WTC11 (cell line): ENCODE measurements around the gene CCDC183. TPM values are rescaled to one million over a fixed set of nuclear protein-coding genes. Genes with fewer than 3 reads are reported as not detected.
A peak's percentile ranks its signal among the peaks of the same experiment; 100 is the strongest.

Experiments
- AR ChIP-seq: fragments of 250-450 bp; sonication (Bioruptor Pico); IDR thresholded peaks from 2 replicates; pipeline ENCODE4 v1.9.0; 2021; ENCODE audit warnings: mild to moderate bottlenecking
- CREB1 ChIP-seq: sonication (generic); formaldehyde crosslinking; IDR thresholded peaks from 2 replicates; pipeline ENCODE4 v1.8.0; 2023; ENCODE audit warnings: mild to moderate bottlenecking, missing genetic modification reagents
- E2F4 ChIP-seq: sonication (generic); formaldehyde crosslinking; IDR thresholded peaks from 2 replicates; pipeline ENCODE4 v1.8.1; 2022; ENCODE audit warnings: low read depth, mild to moderate bottlenecking, moderate library complexity, missing genetic modification reagents, borderline replicate concordance
- E2F5 ChIP-seq: sonication (generic); formaldehyde crosslinking; IDR thresholded peaks from 2 replicates; pipeline ENCODE4 v1.8.1; 2022; ENCODE audit warnings: mild to moderate bottlenecking, moderate library complexity, missing genetic modification reagents
- EMX1 ChIP-seq: fragments of 250-450 bp; sonication (Bioruptor Pico); IDR thresholded peaks from 2 replicates; pipeline ENCODE4 v1.8.0; 2021; ENCODE audit warnings: mild to moderate bottlenecking
- FOXP1 ChIP-seq: sonication (generic); formaldehyde crosslinking; IDR thresholded peaks from 2 replicates; pipeline ENCODE4 v1.8.0; 2022; ENCODE audit warnings: missing genetic modification reagents, mild to moderate bottlenecking, moderate library complexity, borderline replicate concordance
- GTF2I ChIP-seq: fragments of 250-450 bp; sonication (Bioruptor Pico); conservative IDR thresholded peaks from 2 replicates; pipeline ENCODE4 v1.4.0; 2021; ENCODE audit warnings: mild to moderate bottlenecking
- NFE2L1 ChIP-seq: sonication (generic); formaldehyde crosslinking; IDR thresholded peaks from 2 replicates; pipeline ENCODE4 v1.8.1; 2023; ENCODE audit warnings: missing genetic modification reagents
- NFYB ChIP-seq: sonication (generic); formaldehyde crosslinking; conservative IDR thresholded peaks from 2 replicates; pipeline ENCODE4 v1.8.0; 2022; ENCODE audit warnings: low read depth, missing genetic modification reagents
- NR2C2 ChIP-seq: sonication (generic); formaldehyde crosslinking; IDR thresholded peaks from 2 replicates; pipeline ENCODE4 v1.8.0; 2022; ENCODE audit warnings: mild to moderate bottlenecking, missing genetic modification reagents
- NR3C1 ChIP-seq: sonication (generic); formaldehyde crosslinking; conservative IDR thresholded peaks from 2 replicates; pipeline ENCODE4 v1.8.1; 2023; ENCODE audit warnings: low read depth, mild to moderate bottlenecking, missing genetic modification reagents
- RORB ChIP-seq: fragments of 250-450 bp; sonication (Bioruptor Pico); IDR thresholded peaks from 2 replicates; pipeline ENCODE4 v1.9.0; 2021; ENCODE audit warnings: mild to moderate bottlenecking
- SMAD4 ChIP-seq: sonication (generic); formaldehyde crosslinking; IDR thresholded peaks from 2 replicates; pipeline ENCODE4 v1.8.0; 2022; ENCODE audit warnings: mild to moderate bottlenecking, missing genetic modification reagents
- SP1 ChIP-seq: sonication (generic); formaldehyde crosslinking; conservative IDR thresholded peaks from 2 replicates; pipeline ENCODE4 v1.8.1; 2022; ENCODE audit warnings: missing genetic modification reagents
- TCF7 ChIP-seq: sonication (generic); formaldehyde crosslinking; IDR thresholded peaks from 2 replicates; pipeline ENCODE4 v1.8.0; 2022; ENCODE audit warnings: mild to moderate bottlenecking, low read depth, missing genetic modification reagents, moderate library complexity
- TEAD1 ChIP-seq: sonication (generic); formaldehyde crosslinking; IDR thresholded peaks from 2 replicates; pipeline ENCODE4 v1.8.0; 2022; ENCODE audit warnings: mild to moderate bottlenecking, missing genetic modification reagents
- ZNF416 ChIP-seq: fragments of 250-450 bp; sonication (Bioruptor Pico); IDR thresholded peaks from 2 replicates; pipeline ENCODE4 v1.9.0; 2021; ENCODE audit warnings: mild to moderate bottlenecking, inconsistent platforms
- ZNF671 ChIP-seq: fragments of 250-450 bp; sonication (Bioruptor Pico); IDR thresholded peaks from 2 replicates; pipeline ENCODE4 v1.8.0; 2021; ENCODE audit warnings: mild to moderate bottlenecking
- total RNA-seq: library from RNA; stranded (reverse); gene quantifications from 3 replicates; pipeline ENCODE4 v1.2.3, GENCODE V29; 2021
- TF ChIP-seq, protein P1 (sequence below): sonication (generic); formaldehyde crosslinking; IDR thresholded peaks from 2 replicates; pipeline ENCODE4 v1.8.0; 2022; ENCODE audit warnings: mild to moderate bottlenecking, missing genetic modification reagents
- TF ChIP-seq, protein P2 (sequence below): sonication (generic); formaldehyde crosslinking; IDR thresholded peaks from 2 replicates; pipeline ENCODE4 v1.8.0; 2023; ENCODE audit warnings: missing genetic modification reagents, mild to moderate bottlenecking, borderline replicate concordance
- TF ChIP-seq, protein P3 (sequence below): fragments of 250-450 bp; sonication (Bioruptor Pico); IDR thresholded peaks from 2 replicates; pipeline ENCODE4 v1.9.0; 2021; ENCODE audit warnings: moderate library complexity, mild to moderate bottlenecking, inconsistent platforms, borderline replicate concordance
- TF ChIP-seq, protein P4 (sequence below): fragments of 200-600 bp; IDR thresholded peaks from 2 replicates; pipeline ENCODE4 v1.8.0; 2022; ENCODE audit warnings: antibody characterized with exemption
- TF ChIP-seq, protein P5 (sequence below): sonication (generic); formaldehyde crosslinking; IDR thresholded peaks from 2 replicates; pipeline ENCODE4 v1.8.0; 2022; ENCODE audit warnings: mild to moderate bottlenecking, missing genetic modification reagents

The CCDC183 gene
- total RNA-seq, 1 experiment from 2014 or later = 2.1 TPM

DNA sequence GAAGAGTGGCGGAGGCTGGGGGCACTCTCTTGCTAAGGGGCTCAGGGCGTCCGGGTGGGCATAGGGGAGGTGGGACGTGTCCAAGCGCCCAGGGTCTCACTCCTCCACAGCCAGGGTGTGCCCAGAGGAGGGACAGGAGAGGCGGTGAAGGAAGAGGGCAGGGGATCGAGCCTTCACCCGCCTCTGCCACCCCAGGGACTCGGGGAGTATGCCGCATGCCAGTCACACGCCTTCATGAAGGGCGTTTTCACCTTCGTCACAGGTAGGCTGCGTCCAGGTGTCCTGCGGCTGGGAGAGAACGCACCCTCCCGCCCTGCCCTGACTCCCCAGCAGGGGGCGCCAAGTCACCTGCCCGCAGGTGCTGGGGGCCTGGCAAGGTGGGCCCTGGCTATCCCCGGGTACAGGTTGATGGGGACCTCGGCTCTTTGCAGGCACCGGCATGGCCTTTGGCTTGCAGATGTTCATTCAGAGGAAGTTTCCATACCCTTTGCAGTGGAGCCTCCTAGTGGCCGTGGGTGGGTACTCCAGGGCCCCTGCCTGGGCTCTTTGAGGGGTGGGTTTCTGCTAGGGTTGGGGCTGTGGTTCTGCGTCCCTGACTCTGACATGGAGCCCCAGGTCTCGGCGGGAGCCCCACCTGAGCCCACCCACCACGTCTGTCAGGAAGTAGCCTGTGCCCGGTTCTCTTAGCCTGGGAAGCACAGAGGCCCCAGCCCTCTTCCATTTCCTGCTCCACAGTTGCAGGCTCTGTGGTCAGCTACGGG is 4.4 kb upstream of the CCDC183 start (continued):
- TF ChIP-seq E2F4 = no peak
- TF ChIP-seq TCF7 (CRISPR knock-in tag) = no peak
- no peak for TF ChIP-seq SP1 (CRISPR knock-in tag)
- no peak for TF ChIP-seq NFYB (CRISPR knock-in tag)
- TF ChIP-seq, protein P1, sequence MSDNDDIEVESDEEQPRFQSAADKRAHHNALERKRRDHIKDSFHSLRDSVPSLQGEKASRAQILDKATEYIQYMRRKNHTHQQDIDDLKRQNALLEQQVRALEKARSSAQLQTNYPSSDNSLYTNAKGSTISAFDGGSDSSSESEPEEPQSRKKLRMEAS (CRISPR knock-in tag) = peak; percentile 94
- TF ChIP-seq, protein P2, sequence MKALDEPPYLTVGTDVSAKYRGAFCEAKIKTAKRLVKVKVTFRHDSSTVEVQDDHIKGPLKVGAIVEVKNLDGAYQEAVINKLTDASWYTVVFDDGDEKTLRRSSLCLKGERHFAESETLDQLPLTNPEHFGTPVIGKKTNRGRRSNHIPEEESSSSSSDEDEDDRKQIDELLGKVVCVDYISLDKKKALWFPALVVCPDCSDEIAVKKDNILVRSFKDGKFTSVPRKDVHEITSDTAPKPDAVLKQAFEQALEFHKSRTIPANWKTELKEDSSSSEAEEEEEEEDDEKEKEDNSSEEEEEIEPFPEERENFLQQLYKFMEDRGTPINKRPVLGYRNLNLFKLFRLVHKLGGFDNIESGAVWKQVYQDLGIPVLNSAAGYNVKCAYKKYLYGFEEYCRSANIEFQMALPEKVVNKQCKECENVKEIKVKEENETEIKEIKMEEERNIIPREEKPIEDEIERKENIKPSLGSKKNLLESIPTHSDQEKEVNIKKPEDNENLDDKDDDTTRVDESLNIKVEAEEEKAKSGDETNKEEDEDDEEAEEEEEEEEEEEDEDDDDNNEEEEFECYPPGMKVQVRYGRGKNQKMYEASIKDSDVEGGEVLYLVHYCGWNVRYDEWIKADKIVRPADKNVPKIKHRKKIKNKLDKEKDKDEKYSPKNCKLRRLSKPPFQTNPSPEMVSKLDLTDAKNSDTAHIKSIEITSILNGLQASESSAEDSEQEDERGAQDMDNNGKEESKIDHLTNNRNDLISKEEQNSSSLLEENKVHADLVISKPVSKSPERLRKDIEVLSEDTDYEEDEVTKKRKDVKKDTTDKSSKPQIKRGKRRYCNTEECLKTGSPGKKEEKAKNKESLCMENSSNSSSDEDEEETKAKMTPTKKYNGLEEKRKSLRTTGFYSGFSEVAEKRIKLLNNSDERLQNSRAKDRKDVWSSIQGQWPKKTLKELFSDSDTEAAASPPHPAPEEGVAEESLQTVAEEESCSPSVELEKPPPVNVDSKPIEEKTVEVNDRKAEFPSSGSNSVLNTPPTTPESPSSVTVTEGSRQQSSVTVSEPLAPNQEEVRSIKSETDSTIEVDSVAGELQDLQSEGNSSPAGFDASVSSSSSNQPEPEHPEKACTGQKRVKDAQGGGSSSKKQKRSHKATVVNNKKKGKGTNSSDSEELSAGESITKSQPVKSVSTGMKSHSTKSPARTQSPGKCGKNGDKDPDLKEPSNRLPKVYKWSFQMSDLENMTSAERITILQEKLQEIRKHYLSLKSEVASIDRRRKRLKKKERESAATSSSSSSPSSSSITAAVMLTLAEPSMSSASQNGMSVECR (CRISPR knock-in tag) = peak; percentile 63; the same call in 1 of the 2 replicates
- peak; percentile 88 for TF ChIP-seq TEAD1
- TF ChIP-seq RORB (CRISPR knock-in tag) = no peak
- TF ChIP-seq GTF2I (CRISPR knock-in tag) = no peak
- TF ChIP-seq, protein P3, sequence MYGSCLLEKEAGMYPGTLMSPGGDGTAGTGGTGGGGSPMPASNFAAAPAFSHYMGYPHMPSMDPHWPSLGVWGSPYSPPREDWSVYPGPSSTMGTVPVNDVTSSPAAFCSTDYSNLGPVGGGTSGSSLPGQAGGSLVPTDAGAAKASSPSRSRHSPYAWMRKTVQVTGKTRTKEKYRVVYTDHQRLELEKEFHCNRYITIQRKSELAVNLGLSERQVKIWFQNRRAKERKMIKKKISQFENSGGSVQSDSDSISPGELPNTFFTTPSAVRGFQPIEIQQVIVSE (CRISPR knock-in tag) = no peak
- no peak for TF ChIP-seq ZNF416 (CRISPR knock-in tag)
- TF ChIP-seq NR3C1 (CRISPR knock-in tag) = no peak
- TF ChIP-seq AR (CRISPR knock-in tag) = no peak
- TF ChIP-seq, protein P4, sequence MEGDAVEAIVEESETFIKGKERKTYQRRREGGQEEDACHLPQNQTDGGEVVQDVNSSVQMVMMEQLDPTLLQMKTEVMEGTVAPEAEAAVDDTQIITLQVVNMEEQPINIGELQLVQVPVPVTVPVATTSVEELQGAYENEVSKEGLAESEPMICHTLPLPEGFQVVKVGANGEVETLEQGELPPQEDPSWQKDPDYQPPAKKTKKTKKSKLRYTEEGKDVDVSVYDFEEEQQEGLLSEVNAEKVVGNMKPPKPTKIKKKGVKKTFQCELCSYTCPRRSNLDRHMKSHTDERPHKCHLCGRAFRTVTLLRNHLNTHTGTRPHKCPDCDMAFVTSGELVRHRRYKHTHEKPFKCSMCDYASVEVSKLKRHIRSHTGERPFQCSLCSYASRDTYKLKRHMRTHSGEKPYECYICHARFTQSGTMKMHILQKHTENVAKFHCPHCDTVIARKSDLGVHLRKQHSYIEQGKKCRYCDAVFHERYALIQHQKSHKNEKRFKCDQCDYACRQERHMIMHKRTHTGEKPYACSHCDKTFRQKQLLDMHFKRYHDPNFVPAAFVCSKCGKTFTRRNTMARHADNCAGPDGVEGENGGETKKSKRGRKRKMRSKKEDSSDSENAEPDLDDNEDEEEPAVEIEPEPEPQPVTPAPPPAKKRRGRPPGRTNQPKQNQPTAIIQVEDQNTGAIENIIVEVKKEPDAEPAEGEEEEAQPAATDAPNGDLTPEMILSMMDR = peak; percentile 98
- no peak for TF ChIP-seq SMAD4 (CRISPR knock-in tag)
- TF ChIP-seq NR2C2 = peak; percentile 16; the same call in 1 of the 2 replicates
- no peak for TF ChIP-seq ZNF671 (CRISPR knock-in tag)
- TF ChIP-seq NFE2L1 = no peak
- TF ChIP-seq, protein P5, sequence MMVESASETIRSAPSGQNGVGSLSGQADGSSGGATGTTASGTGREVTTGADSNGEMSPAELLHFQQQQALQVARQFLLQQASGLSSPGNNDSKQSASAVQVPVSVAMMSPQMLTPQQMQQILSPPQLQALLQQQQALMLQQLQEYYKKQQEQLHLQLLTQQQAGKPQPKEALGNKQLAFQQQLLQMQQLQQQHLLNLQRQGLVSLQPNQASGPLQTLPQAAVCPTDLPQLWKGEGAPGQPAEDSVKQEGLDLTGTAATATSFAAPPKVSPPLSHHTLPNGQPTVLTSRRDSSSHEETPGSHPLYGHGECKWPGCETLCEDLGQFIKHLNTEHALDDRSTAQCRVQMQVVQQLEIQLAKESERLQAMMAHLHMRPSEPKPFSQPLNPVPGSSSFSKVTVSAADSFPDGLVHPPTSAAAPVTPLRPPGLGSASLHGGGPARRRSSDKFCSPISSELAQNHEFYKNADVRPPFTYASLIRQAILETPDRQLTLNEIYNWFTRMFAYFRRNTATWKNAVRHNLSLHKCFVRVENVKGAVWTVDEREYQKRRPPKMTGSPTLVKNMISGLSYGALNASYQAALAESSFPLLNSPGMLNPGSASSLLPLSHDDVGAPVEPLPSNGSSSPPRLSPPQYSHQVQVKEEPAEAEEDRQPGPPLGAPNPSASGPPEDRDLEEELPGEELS (CRISPR knock-in tag) = no peak; the same call in 1 of the 2 replicates
- no peak for TF ChIP-seq CREB1 (CRISPR knock-in tag)
- no peak; the same call in 1 of the 2 replicates for TF ChIP-seq E2F5 (CRISPR knock-in tag)
- TF ChIP-seq FOXP1 = no peak; the same call in 1 of the 2 replicates
- no peak for TF ChIP-seq EMX1
